ENCODE results near the gene VPS29. TPM values are rescaled to one million over a fixed set of nuclear protein-coding genes. Genes with fewer than 3 reads are reported as not detected.

VPS29 gene
- total and polyA plus RNA-seq, 2 of the 4 experiments (the other 2 are of a cell fraction): 122 to 150 TPM

DNA sequence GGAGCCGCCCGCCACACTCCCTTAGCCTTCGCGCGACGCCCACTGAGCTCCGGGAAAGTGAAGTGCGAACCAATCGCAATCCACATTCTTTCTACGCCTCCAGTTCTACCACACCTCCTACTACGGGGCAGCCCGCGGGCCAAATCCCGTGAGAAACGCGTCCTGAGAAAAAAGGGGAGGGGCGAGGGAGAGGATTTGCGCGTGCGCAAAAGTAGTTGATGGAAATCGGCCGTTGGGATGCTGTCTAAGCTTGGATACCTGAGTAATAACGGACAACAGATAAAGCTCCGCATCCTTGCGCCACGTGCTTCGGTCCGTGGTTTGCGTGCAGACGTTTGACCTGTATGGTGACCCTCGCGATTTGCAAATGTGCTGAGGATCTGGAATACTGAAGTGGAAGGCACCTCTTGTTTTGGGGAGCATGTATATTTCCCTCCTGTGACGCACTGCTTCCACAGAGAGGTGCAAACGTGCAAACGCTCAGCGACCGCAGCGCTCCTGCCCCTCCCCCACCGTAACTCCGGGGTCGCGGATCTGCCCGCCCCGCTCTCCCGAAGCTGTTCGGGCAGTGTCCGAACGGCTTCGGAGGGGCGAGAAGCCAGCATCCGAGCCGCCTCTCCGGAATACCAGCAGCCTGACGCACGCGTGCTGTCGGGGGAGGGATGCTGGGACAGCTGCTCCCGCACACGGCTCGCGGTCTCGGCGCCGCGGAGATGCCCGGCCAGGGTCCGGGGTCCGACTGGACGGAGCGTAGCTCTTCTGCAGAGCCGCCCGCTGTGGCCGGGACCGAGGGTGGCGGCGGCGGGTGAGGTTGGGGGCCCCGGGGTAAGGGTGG is 33.5 kb downstream of the VPS29 start, which contains the start of the genes FAM216A and GPN3:
TSS of gene FAM216A (plus strand) at position 632 of the 835 bp plus-strand sequence. CDS start at position 663, 31 bp downstream.
TSS of gene GPN3 (minus strand) at position 44 of the 835 bp plus-strand sequence. CDS start 54 bp downstream, outside the sequence.
- H2BK15ac ChIP-seq (ENCODE audit: low read depth, low read length): peak within 1 kb of the TSS; percentile 84; the same call in 1 of the 3 replicates
- H2BK20ac ChIP-seq (ENCODE audit: low read depth, low read length): peak within 1 kb of the TSS; percentile 33
- no peaks in the 10 kb centered on the region for H3K9me1 ChIP-seq (ENCODE audit: insufficient read depth, low read length)
- no peaks in the 10 kb centered on the region for H3K9me3 ChIP-seq (ENCODE audit: control insufficient read depth, insufficient read depth, low read length)
- POLR2A ChIA-PET (ENCODE audit: unreplicated experiment): interaction anchor here (0.6 to 1.0 kb wide), 5 partner anchors 11 to 1058 kb away, joined by 3 to 7 read pairs (median 4); partner anchors contain the start of gene ARPC3
- peaks cover 3% of the 10 kb centered on the region for H4K20me1 ChIP-seq (ENCODE audit: insufficient read depth, low read length)
- H3K4me3 ChIP-seq (ENCODE audit: insufficient read depth, low read depth, low read length): peak within 1 kb of the TSS; percentile 53
- CTCF ChIA-PET: interaction anchor here (0.5 to 2.7 kb wide), 15 partner anchors 16 to 333 kb away, joined by 3 to 15 read pairs (median 4); partner anchors contain the start of gene ARPC3
- H3K4me2 ChIP-seq (ENCODE audit: low read depth, low read length): peak within 1 kb of the TSS; percentile 93
- dilution Hi-C loops (cut with HindIII; ENCODE audit: low sequenced_read_pairs, unreplicated experiment): no loop called here
- in situ Hi-C loops (cut with MboI; ENCODE audit: low sequenced_read_pairs): no loop called here
- H3K27me3 ChIP-seq (ENCODE audit: control insufficient read depth, insufficient read depth, low read length): no peaks in the 10 kb centered on the region
- H4K91ac ChIP-seq (ENCODE audit: insufficient read depth, low read depth, low read length): peak within 1 kb of the TSS; percentile 86
- H2BK5ac ChIP-seq (ENCODE audit: low read depth, low read length, poor library complexity, severe bottlenecking): peak within 1 kb of the TSS; percentile 85
- no TSS peak for BruUV-seq (replicated peaks)
- H3K56ac ChIP-seq (ENCODE audit: extremely low read depth, insufficient read depth, low read length): peak within 1 kb of the TSS; percentile 96
- 1% methylated on average over 30 of the region's 78 CpGs; no CpG with 5 or more reads in 1 of the 2 experiments for WGBS, 2 experiments (ENCODE audit: extremely low coverage in 2 of 2, insufficient read length in 1 of 2)
- H2AK9ac ChIP-seq (replicated peaks; ENCODE audit: low read depth, low read length, poor library complexity): peak within 1 kb of the TSS; percentile 93
- peak within 1 kb of the TSS; percentile 96 for H3K23ac ChIP-seq (ENCODE audit: low read depth, low read length)
- H2AK5ac ChIP-seq (ENCODE audit: low read depth, low read length): peak within 1 kb of the TSS; percentile 33; the same call in 1 of the 2 replicates
- H3K14ac ChIP-seq (replicated peaks; ENCODE audit: low read depth, low read length): peak within 1 kb of the TSS; percentile 88
- H2BK120ac ChIP-seq (ENCODE audit: low read depth, low read length): peak within 1 kb of the TSS; percentile 81
- peak within 1 kb of the TSS; percentile 86 for H3K27ac ChIP-seq (ENCODE audit: insufficient read depth, low read length)
- intact Hi-C loops (cut with micrococcal nuclease): loop anchor here (1.0 to 2.0 kb wide), 4 partner anchors 18 to 420 kb away; partner anchors contain the start of gene ARPC3
- H3K4ac ChIP-seq (ENCODE audit: low read depth, low read length): peak within 1 kb of the TSS; percentile 93
- peaks cover 6% of the 10 kb centered on the region for H3K36me3 ChIP-seq (ENCODE audit: control insufficient read depth, insufficient read depth, low read length)
- H3K18ac ChIP-seq (ENCODE audit: low read depth, low read length): peak within 1 kb of the TSS; percentile 76
- H4K8ac ChIP-seq (ENCODE audit: low read depth in 2 of 2, low read length in 2 of 2): peak within 1 kb of the TSS; percentile 81 to 95
- peaks cover 3% of the 10 kb centered on the region; the same call in 1 of the 2 replicates for H3K4me1 ChIP-seq (ENCODE audit: control insufficient read depth, insufficient read depth, low read length)
- peak within 1 kb of the TSS; percentile 97 for H2AFZ ChIP-seq (replicated peaks; ENCODE audit: low read length, poor library complexity)
- peaks cover 11 to 56% of the 10 kb centered on the region in 2 experiments for H3K79me1 ChIP-seq (ENCODE audit: low read depth in 1 of 2, low read length in 2 of 2)
- peak within 1 kb of the TSS; percentile 79 for H4K5ac ChIP-seq (ENCODE audit: low read depth, low read length)
- DNase-seq (peak; percentile 98), ATAC-seq (ENCODE audit: low read depth) (peak; percentile 90)
- H3K9ac ChIP-seq (ENCODE audit: low read depth, low read length): peak within 1 kb of the TSS; percentile 86
- peak; percentile 83 for TF ChIP-seq POLR2A (IDR thresholded peaks at IDR 0.05; ENCODE audit: low read depth, low read length)
- peak; percentile 92 for TF ChIP-seq MAZ (IDR thresholded peaks at IDR 0.05; ENCODE audit: borderline replicate concordance, low read depth, low read length)
- TF ChIP-seq SMC3 (IDR thresholded peaks at IDR 0.05; ENCODE audit: low read depth, low read length): no peak
- no peak for TF ChIP-seq CEBPB (IDR thresholded peaks at IDR 0.05; ENCODE audit: low read depth, low read length)
- peak; percentile 95 for TF ChIP-seq MXI1 (IDR thresholded peaks at IDR 0.05; ENCODE audit: borderline replicate concordance, low read depth, low read length)
- peak; percentile 75 for TF ChIP-seq BHLHE40 (IDR thresholded peaks at IDR 0.05; ENCODE audit: low read depth, low read length)
- TF ChIP-seq FOS (IDR thresholded peaks at IDR 0.05; ENCODE audit: low read depth, low read length): peak; percentile 41; the same call in 1 of the 2 replicates
- TF ChIP-seq, protein P1, sequence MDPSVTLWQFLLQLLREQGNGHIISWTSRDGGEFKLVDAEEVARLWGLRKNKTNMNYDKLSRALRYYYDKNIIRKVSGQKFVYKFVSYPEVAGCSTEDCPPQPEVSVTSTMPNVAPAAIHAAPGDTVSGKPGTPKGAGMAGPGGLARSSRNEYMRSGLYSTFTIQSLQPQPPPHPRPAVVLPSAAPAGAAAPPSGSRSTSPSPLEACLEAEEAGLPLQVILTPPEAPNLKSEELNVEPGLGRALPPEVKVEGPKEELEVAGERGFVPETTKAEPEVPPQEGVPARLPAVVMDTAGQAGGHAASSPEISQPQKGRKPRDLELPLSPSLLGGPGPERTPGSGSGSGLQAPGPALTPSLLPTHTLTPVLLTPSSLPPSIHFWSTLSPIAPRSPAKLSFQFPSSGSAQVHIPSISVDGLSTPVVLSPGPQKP (IDR thresholded peaks at IDR 0.05; ENCODE audit: borderline replicate concordance, low read depth, low read length): no peak
- TF ChIP-seq NFE2L2 (IDR thresholded peaks at IDR 0.05; ENCODE audit: low read depth, low read length): no peak
- no peak for TF ChIP-seq RFX5 (IDR thresholded peaks at IDR 0.05; ENCODE audit: low read depth, low read length)
- no peak for TF ChIP-seq RAD21 (IDR thresholded peaks at IDR 0.05; ENCODE audit: low read length)
- TF ChIP-seq CHD1 (IDR thresholded peaks at IDR 0.05; ENCODE audit: low read depth, low read length): no peak
- TF ChIP-seq RCOR1 (IDR thresholded peaks at IDR 0.05; ENCODE audit: insufficient replicate concordance, low read length): no peak
- TF ChIP-seq, protein P2, sequence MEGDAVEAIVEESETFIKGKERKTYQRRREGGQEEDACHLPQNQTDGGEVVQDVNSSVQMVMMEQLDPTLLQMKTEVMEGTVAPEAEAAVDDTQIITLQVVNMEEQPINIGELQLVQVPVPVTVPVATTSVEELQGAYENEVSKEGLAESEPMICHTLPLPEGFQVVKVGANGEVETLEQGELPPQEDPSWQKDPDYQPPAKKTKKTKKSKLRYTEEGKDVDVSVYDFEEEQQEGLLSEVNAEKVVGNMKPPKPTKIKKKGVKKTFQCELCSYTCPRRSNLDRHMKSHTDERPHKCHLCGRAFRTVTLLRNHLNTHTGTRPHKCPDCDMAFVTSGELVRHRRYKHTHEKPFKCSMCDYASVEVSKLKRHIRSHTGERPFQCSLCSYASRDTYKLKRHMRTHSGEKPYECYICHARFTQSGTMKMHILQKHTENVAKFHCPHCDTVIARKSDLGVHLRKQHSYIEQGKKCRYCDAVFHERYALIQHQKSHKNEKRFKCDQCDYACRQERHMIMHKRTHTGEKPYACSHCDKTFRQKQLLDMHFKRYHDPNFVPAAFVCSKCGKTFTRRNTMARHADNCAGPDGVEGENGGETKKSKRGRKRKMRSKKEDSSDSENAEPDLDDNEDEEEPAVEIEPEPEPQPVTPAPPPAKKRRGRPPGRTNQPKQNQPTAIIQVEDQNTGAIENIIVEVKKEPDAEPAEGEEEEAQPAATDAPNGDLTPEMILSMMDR (conservative IDR thresholded peaks at IDR 0.05; ENCODE audit: low read depth, low read length): no peak

Measured in IMR-90 (cell line).